ENCODE results near the gene SPAG9. TPM values are rescaled to one million over a fixed set of nuclear protein-coding genes. Genes with fewer than 3 reads are reported as not detected.

Gene SPAG9
- total RNA-seq, 1 experiment from 2014 or later = 144 TPM

GRCh38 chr17:51121620-51122472, 1.2 kb upstream of the SPAG9 start:
- no peaks in the 10 kb centered on the region for H3K27me3 ChIP-seq (ENCODE audit: control insufficient read depth, insufficient read depth, low read length)
- H3K9me3 ChIP-seq (ENCODE audit: control insufficient read depth, insufficient read depth, low read depth, low read length) = no peaks in the 10 kb centered on the region
- in situ Hi-C loops (cut with HindIII; ENCODE audit: low pct_unique_long_range_greater_than_20kb, low sequenced_read_pairs) (no loop called here), intact Hi-C loops (cut with micrococcal nuclease; ENCODE audit: unreplicated experiment) (no loop called here)
- DNase-seq (ENCODE audit: low read depth, low spot score) (peak; percentile 99), ATAC-seq (peak; percentile 85)
- H3K27ac ChIP-seq (ENCODE audit: low read length) = peak overlapping the region; percentile 97
- no TSS peak for BruUV-seq (replicated peaks)
- ChIA-PET CTCF (no interaction called here), POLR2A (interaction anchor here (0.5 to 1.6 kb wide), 5 partner anchors 9 to 31 kb away, joined by 3 to 14 read pairs (median 6); partner anchors contain the start of gene NME1)
- H3K36me3 ChIP-seq (ENCODE audit: control insufficient read depth, insufficient read depth, low read length) = peaks cover 7% of the 10 kb centered on the region; the same call in 1 of the 2 replicates
- H3K4me3 ChIP-seq (ENCODE audit: low read depth in 2 of 2, low read length in 2 of 2) = peak overlapping the region; percentile 65 to 92
- H3K4me1 ChIP-seq (ENCODE audit: control insufficient read depth, insufficient read depth, low read length) = peaks cover 25% of the 10 kb centered on the region
- TF ChIP-seq REST (IDR thresholded peaks at IDR 0.05; ENCODE audit: insufficient read depth in 1 of 2, low read depth in 2 of 2, low read length in 1 of 2) = no peak
- peak; percentile 56; the same call in 1 of the 2 replicates for TF ChIP-seq TCF7L2 (IDR thresholded peaks at IDR 0.05; ENCODE audit: low read depth, low read length)
- no peak for TF ChIP-seq CTCF (IDR thresholded peaks at IDR 0.05)
- TF ChIP-seq POLR2AphosphoS5 (IDR thresholded peaks at IDR 0.05; ENCODE audit: low read depth, low read length) = peak; percentile 91
- TF ChIP-seq SIN3A (IDR thresholded peaks at IDR 0.05; ENCODE audit: borderline replicate concordance, insufficient read depth, low read depth, low read length) = peak; percentile 85; the same call in 1 of the 2 replicates

- Histone ChIP-seq H3K36me3 (ENCODE audit: control insufficient read depth, insufficient read depth, low read length) (peaks cover 7% of the 10 kb centered on the region; the same call in 1 of the 2 replicates), H3K4me1 (ENCODE audit: control insufficient read depth, insufficient read depth, low read length) (peaks cover 27% of the 10 kb centered on the region), H3K27ac (ENCODE audit: low read length) (peak overlapping the region; percentile 87), H3K9me3 (ENCODE audit: control insufficient read depth, insufficient read depth, low read depth, low read length) (no peaks in the 10 kb centered on the region), H3K4me3 (ENCODE audit: low read depth in 2 of 2, low read length in 2 of 2) (peak overlapping the region; percentile 66 to 84), H3K27me3 (ENCODE audit: control insufficient read depth, insufficient read depth, low read length) (no peaks in the 10 kb centered on the region)
- ATAC-seq (peak; percentile 32), DNase-seq (ENCODE audit: low read depth, low spot score) (no peak)
- ChIA-PET CTCF (interaction anchor here (0.7 to 1.5 kb wide), 2 partner anchors 33 to 116 kb away, joined by 3 to 18 read pairs; partner anchors contain the start of gene NME1), POLR2A (interaction anchor here (0.6 to 1.6 kb wide), 4 partner anchors 11 to 319 kb away, joined by 3 to 14 read pairs (median 4); partner anchors contain the start of gene NME1)
- in situ Hi-C loops (cut with HindIII; ENCODE audit: low pct_unique_long_range_greater_than_20kb, low sequenced_read_pairs) (no loop called here), intact Hi-C loops (cut with micrococcal nuclease; ENCODE audit: unreplicated experiment) (no loop called here)
- TF ChIP-seq SIN3A (IDR thresholded peaks at IDR 0.05; ENCODE audit: borderline replicate concordance, insufficient read depth, low read depth, low read length) (peak; percentile 37; the same call in 1 of the 2 replicates), CTCF (IDR thresholded peaks at IDR 0.05) (no peak), TCF7L2 (IDR thresholded peaks at IDR 0.05; ENCODE audit: low read depth, low read length) (no peak), REST (IDR thresholded peaks at IDR 0.05; ENCODE audit: insufficient read depth in 1 of 2, low read depth in 2 of 2, low read length in 1 of 2) (no peak), POLR2AphosphoS5 (IDR thresholded peaks at IDR 0.05; ENCODE audit: low read depth, low read length) (no peak)
- no TSS peak for BruUV-seq (replicated peaks)
These were observed 320 bp downstream of the SPAG9 start for GRCh38 chr17:51120357-51120738.

Measured in Panc1 (cell line).